ENCODE measurements around the gene RCCD1.

The RCCD1 gene

GRCh38 chr15:90972133-90972532, 17.4 kb downstream of the RCCD1 start:
- no peak for DNase-seq

GRCh38 chr15:90974216-90974615, 19.5 kb downstream of the RCCD1 start:
- DNase-seq = no peak

GRCh38 chr15:90979582-90979981, 24.9 kb downstream of the RCCD1 start:
- DNase-seq = no peak

- no peak for DNase-seq
Measured at GRCh38 chr15:90981681-90982080, 27.0 kb downstream of the RCCD1 start.

- DNase-seq = no peak
Measured at GRCh38 chr15:90982135-90982534, 27.5 kb downstream of the RCCD1 start.

- no peak for DNase-seq
Measured at GRCh38 chr15:90986790-90987507, 32.3 kb downstream of the RCCD1 start.

GRCh38 chr15:90987561-90988141, 33.0 kb downstream of the RCCD1 start:
- no peak for DNase-seq

- DNase-seq = no peak
Measured at GRCh38 chr15:90988296-90988695, 33.6 kb downstream of the RCCD1 start.

GRCh38 chr15:90989040-90989768, 34.5 kb downstream of the RCCD1 start:
- no peak for DNase-seq

- no peak for DNase-seq
Measured at GRCh38 chr15:90990446-90990845, 35.8 kb downstream of the RCCD1 start.

GRCh38 chr15:90991587-90992285, 37.1 kb downstream of the RCCD1 start:
- DNase-seq = no peak

- no peak for DNase-seq
Measured at GRCh38 chr15:90994059-90994416, 39.4 kb downstream of the RCCD1 start.

- peak; percentile 99 for DNase-seq
Measured at GRCh38 chr15:90994417-90995311, 40.0 kb downstream of the RCCD1 start, which contains the start of gene PRC1. Gene PRC1, minus strand, starts transcription at chr15:90994535. Its CDS starts 118 bp downstream, at chr15:90994417.

GRCh38 chr15:90998737-90999136, 44.1 kb downstream of the RCCD1 start:
- no peak for DNase-seq

GRCh38 chr15:91001209-91001608, 46.5 kb downstream of the RCCD1 start:
- no peak for DNase-seq

GRCh38 chr15:91007266-91007665, 52.6 kb downstream of the RCCD1 start:
- DNase-seq = no peak
